SW480 (cell line): ENCODE results near the gene PLA2G4C.

ENCODE experiments used
- DNase-seq: peaks from one replicate; pipeline ENCODE4 v3.0.0-alpha.2; 2016; ENCODE audit warnings: low spot score

The PLA2G4C gene

GRCh38 chr19:48053076-48053475 is 57.5 kb downstream of the PLA2G4C start:
- no peak for DNase-seq

GRCh38 chr19:48051335-48052033 is 59.1 kb downstream of the PLA2G4C start:
- DNase-seq, result no peak

GRCh38 chr19:48044561-48044960 is 66.1 kb downstream of the PLA2G4C start:
- no peak for DNase-seq

GRCh38 chr19:48043675-48044258 is 66.8 kb downstream of the PLA2G4C start, which contains the start of gene CABP5:
TSS of gene CABP5 (minus strand) at chr19:48044079. CDS start at chr19:48043922, 157 bp downstream.
- no peak for DNase-seq

- no peak for DNase-seq
Measured at GRCh38 chr19:48041877-48042580, 68.6 kb downstream of the PLA2G4C start.

- DNase-seq, result no peak
Measured at GRCh38 chr19:48036765-48037164, 73.9 kb downstream of the PLA2G4C start.

GRCh38 chr19:48033604-48034003 is 77.0 kb downstream of the PLA2G4C start:
- DNase-seq, result no peak

- DNase-seq, result no peak
Measured at GRCh38 chr19:48030073-48030472, 80.5 kb downstream of the PLA2G4C start.

GRCh38 chr19:48029431-48029830 is 81.2 kb downstream of the PLA2G4C start:
- no peak for DNase-seq

GRCh38 chr19:48025480-48025879 is 85.1 kb downstream of the PLA2G4C start:
- DNase-seq, result no peak

- DNase-seq, result no peak
Measured at GRCh38 chr19:48023518-48023917, 87.1 kb downstream of the PLA2G4C start.

- no peak for DNase-seq
Measured at GRCh38 chr19:48023011-48023410, 87.6 kb downstream of the PLA2G4C start.

- DNase-seq, result no peak
Measured at GRCh38 chr19:48020686-48021085, 89.9 kb downstream of the PLA2G4C start.

- no peak for DNase-seq
Measured at GRCh38 chr19:48010932-48011758, 99.5 kb downstream of the PLA2G4C start.

- peak; percentile 48 for DNase-seq
Measured at GRCh38 chr19:48006762-48007161, 103.9 kb downstream of the PLA2G4C start.

GRCh38 chr19:48004236-48004635 is 106.4 kb downstream of the PLA2G4C start:
- no peak for DNase-seq

GRCh38 chr19:48000846-48001245 is 109.8 kb downstream of the PLA2G4C start:
- DNase-seq, result no peak

- DNase-seq, result no peak
Measured at GRCh38 chr19:47998800-47999199, 111.8 kb downstream of the PLA2G4C start.
